GM18511 (cell line): ENCODE data around the gene TRPC4AP.
"Not testable (repeated sequence)": the region's sequence is repeated elsewhere in the genome, so short reads cannot be mapped to it uniquely, and the experiment has no call there.

Experiments
- ATAC-seq: cut with Tn5 transposase; IDR thresholded peaks from one replicate; pipeline ENCODE4 v1.9.1; 2021; ENCODE audit warnings: mild to moderate bottlenecking, moderate library complexity; ENCODE audit not compliant: unreplicated experiment

TRPC4AP gene

DNA sequence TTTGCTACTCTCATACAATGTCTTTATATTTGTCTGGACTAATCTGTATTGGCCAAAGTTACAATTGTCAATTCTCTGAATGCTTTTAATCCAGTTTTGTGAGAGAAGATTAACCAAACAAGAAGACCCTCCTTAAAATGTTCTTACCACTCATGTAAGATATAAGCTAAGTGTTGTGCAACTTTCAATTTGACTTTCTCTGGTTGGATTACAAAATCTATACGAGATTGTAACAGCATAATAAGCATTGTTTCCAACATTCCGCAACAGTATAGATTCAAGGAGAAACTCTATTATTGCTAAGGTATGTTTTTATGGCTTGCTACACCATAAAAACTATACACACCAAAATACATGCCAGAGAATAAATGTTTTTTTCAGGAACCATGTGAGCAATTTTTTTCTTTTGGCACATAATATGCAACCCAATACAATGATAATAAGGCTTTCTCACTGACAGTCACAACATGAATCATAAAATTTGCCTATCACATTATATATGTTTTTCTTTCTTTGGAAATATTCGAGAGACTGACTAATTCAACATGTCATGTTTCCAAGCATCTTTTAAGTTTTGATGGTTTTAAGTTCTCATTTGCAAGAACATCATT lies 12.2 kb upstream of the TRPC4AP start:
- ATAC-seq, result no peak

DNA sequence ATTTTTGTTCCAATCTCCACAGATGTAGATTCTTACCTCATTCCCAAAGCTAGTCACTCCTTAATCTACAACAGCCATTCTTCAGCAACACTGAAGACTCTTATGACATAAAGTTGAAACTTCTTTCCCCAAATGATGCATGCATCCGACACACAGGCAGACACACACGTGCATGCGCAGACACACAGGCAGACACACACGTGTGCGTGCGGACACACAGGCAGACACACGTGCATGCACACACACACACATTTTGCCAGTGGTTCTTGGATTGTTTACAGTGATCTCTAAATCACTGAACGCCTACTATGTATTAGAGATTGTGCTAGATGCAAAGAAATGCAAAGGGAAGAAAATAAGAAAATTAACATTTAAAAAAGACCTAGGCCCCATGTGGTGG lies 9.0 kb upstream of the TRPC4AP start:
- ATAC-seq, result no peak

DNA sequence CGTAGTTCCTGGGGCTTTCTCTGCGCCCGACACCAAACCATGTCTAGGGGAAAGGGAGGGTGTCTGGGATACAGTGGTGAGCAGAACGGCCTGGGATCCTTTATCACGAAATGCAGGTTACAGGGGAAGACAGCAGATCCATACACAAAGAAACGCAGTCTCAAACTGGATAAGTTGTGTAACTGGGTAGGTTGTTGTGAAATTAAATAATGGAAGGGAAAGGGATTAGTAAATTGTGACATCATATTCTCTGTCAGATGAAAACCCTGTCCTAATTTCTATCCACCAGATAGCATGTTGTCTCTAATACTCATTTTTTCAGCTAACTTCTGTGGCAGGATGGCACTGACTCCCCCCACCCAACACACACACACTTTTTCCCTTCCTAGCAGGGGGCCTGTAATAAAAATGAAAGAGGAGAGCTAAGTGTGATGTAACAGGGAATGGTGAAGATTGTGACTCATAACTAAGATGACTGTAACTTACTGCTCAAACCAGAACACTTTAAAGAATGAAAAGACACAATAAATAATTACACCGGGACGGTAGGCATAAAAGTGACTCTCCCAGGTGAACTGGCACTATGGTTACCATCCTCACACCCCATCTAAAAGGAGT lies 769 bp upstream of the TRPC4AP start:
- ATAC-seq, result no peak

- peak; percentile 37 for ATAC-seq
Observed at GRCh38 chr20:35091816-35092523, 637 bp downstream of the TRPC4AP start.

DNA sequence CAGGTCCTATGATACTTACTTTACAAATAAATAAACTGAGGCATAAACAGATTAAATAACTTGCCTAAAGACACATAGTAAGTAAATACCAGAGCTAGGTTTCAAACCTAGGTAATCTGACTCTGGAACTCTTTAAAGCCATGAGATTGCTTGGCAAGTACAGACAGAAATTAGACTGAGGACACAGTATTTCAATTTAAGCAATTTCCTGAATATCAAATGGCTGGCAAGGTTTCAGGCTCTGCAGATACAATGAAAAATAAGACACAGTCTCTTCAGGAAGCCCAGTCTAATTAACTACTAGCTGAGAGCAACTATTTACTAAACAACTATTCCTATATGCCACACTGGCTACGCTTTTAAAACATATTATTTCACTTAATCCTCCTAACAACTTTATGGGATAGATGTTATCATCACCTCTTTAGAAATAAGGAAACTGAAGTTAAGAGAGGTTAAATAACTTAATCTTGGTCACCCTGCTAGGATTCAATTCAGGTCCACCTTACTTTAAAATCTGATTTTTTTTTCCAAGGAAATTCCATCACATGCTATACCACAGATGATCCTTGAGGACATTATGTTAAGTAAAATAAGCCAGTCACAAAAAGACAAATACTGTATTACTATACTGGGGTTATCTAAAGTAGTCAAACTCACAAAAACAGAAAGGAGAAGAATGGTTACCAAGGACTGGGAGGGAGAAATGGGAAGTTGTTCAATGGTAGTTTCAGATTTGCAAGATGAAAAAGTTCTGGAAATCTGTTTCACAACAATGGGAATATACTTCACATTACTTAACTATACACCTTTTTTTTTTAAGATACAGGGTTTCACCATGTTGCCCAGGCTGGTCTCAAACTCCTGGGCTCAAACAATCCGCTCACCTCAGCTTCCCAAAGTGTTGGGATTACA lies 4.1 kb downstream of the TRPC4AP start:
- no peak for ATAC-seq

DNA sequence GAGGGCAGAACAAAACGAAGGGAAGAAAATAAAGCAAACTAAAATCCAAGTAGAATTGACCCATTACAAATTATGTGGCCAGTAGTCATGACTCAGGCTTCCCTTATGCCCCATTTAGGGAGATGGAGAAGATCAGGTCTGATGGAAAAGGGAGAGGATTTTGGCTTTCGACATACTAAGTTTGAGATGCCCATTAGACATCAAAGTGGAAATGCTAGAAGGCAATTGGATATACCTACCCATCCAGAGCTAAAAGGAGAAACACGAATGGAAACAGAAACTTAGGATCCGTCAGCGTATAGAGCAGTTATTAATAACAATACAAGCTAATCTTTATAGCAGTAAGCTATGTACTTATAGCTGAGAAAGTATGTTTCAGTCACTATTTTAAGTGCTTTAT lies 4.8 kb downstream of the TRPC4AP start:
- no peak for ATAC-seq

DNA sequence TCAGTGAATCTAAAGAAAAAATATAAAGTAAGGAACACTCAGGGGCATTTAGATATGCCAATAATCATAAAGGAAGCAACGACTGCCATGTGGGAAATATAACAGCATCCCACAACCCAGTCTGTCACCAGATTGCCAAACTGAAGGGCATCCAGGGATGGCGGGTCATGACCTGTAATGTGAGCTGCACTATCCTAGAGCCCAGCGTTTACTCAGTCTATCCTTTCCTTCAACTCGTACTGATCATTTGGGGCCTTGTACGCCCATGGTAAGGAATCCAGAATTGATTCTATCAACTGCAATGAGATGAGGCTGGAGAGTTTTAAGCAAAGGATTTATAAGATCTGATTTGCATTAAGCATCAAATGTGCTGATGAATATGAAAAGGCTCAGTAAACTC lies 5.3 kb downstream of the TRPC4AP start:
- no peak for ATAC-seq

- ATAC-seq, result no peak
Observed at GRCh38 chr20:35085477-35086225, 7.0 kb downstream of the TRPC4AP start.

DNA sequence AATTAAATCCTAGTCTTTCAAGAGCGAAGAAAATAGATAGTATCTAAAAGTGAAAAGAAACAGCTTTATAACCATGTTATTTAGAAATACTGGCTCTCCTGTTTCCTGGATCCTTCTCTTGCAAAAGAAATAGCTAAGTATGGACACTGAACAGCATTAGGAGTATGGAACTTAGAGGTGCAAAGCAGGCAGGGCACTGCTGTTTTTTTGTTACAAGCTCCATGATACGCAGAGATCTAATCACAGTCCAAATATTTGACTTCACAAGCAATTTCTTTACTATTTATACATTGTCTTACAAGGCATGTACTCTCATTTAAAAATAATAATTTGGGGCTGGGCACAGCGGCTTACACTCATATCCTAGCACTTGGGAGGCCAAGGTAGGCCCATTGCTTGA lies 7.6 kb downstream of the TRPC4AP start:
- no peak for ATAC-seq

- not testable (repeated sequence) for ATAC-seq
Observed at GRCh38 chr20:35080348-35080642, 12.3 kb downstream of the TRPC4AP start.

GRCh38 chr20:35079472-35080347 lies 12.9 kb downstream of the TRPC4AP start:
- no peak for ATAC-seq

GRCh38 chr20:35077872-35078271 lies 14.7 kb downstream of the TRPC4AP start:
- no peak for ATAC-seq

DNA sequence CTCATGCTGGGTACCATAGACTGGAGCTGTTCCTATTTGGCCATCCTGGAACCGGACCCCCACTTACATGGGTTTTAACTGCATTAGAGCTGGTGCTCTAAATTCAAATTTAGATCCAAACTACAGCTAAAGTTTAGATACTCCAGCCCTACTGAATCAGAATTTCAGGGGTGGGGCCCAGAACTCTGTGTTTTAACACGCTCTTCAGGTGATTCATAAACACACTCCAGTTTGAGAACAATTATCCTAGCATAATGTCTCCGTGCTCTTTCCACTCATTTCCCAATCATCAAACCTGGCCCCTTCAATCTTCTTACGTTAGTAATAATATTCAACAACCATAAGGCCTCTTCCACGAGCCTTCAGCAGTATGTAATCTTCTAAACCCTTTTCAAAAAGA lies 15.3 kb downstream of the TRPC4AP start:
- no peak for ATAC-seq

GRCh38 chr20:35071436-35072153 lies 21.0 kb downstream of the TRPC4AP start:
- not testable (repeated sequence) for ATAC-seq

- ATAC-seq, result no peak
Observed at GRCh38 chr20:35066194-35066593, 26.4 kb downstream of the TRPC4AP start.

GRCh38 chr20:35065181-35065580 lies 27.4 kb downstream of the TRPC4AP start:
- ATAC-seq, result no peak

DNA sequence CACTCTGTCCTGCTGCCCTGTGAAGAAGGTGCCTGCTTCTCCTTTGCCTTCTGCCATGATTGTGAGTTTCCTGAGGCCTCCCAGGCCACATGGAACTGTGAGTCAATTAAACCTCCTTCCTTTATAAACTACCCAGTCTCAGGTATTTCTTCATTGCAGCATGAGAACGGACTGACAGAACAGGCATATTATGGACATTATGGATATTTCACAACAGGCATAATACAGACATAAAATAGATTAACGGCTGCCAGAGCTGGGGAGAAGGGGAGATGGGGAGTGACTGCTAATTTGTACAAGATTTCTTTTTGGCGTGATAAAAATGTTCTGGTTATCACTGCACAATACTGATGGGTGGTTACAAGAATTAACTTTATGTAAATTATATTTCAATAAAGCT lies 29.4 kb downstream of the TRPC4AP start:
- no peak for ATAC-seq

- no peak for ATAC-seq
Observed at GRCh38 chr20:35062478-35062877, 30.1 kb downstream of the TRPC4AP start.

GRCh38 chr20:35060168-35060567 lies 32.4 kb downstream of the TRPC4AP start:
- ATAC-seq, result no peak
